ENCODE measurements around the gene DMAC2L.

DNA sequence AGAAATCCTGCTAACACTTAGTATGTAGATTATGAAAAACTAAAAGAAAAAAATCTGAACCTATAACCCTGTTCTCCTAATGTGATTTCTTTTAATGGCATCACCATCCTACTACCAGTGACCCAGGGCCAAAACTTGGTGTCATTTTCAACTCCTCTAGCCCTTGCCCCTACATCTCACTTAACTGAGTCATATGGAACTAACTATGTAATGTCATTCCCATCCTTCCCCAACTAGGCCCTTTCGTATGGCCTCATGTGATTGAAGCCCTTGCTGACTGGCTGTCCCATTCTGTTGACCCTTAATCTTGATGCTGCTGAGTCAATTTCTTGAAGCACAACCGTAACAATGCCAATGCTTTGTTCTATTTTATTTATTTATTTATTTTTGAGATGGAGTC is 7.6 kb downstream of the DMAC2L start:
- TF ChIP-seq, protein P1, sequence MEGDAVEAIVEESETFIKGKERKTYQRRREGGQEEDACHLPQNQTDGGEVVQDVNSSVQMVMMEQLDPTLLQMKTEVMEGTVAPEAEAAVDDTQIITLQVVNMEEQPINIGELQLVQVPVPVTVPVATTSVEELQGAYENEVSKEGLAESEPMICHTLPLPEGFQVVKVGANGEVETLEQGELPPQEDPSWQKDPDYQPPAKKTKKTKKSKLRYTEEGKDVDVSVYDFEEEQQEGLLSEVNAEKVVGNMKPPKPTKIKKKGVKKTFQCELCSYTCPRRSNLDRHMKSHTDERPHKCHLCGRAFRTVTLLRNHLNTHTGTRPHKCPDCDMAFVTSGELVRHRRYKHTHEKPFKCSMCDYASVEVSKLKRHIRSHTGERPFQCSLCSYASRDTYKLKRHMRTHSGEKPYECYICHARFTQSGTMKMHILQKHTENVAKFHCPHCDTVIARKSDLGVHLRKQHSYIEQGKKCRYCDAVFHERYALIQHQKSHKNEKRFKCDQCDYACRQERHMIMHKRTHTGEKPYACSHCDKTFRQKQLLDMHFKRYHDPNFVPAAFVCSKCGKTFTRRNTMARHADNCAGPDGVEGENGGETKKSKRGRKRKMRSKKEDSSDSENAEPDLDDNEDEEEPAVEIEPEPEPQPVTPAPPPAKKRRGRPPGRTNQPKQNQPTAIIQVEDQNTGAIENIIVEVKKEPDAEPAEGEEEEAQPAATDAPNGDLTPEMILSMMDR (IDR thresholded peaks at IDR 0.05), result no peak
- no peak for TF ChIP-seq POLR2A (IDR thresholded peaks at IDR 0.05)
